Heart right ventricle (tissue), 16 donors: ENCODE results near the gene HACD4. TPM values are rescaled to one million over a fixed set of nuclear protein-coding genes. Genes with fewer than 3 reads are reported as not detected.
A peak's percentile ranks its signal among the peaks of the same experiment; 100 is the strongest.

Experiments used
- ATAC-seq, 8 donors: fragments of 200-7000 bp; cut with Tn5 transposase; one replicate each; pipeline ENCODE4 v1.9.1; 2020; ENCODE audit warnings: mild to moderate bottlenecking in 8 of 8, moderate library complexity in 8 of 8, moderate number of reproducible peaks in 1 of 8
- DNase-seq, 2 donors: peaks; one replicate each; pipeline ENCODE4 v3.0.0-alpha.2; 2020
- H3K27ac ChIP-seq, 10 donors: fragments of 200-600 bp; sonication (generic) in 2 of 10; one replicate each; pipeline versions ENCODE4 v1.5.0 to v1.8.0; 2020 to 2022; ENCODE audit warnings: mild to moderate bottlenecking in 3 of 10
- H3K27me3 ChIP-seq, 7 donors: fragments of 200-600 bp; one replicate each; pipeline ENCODE4 v1.8.0; 2021 to 2022; ENCODE audit warnings: mild to moderate bottlenecking in 2 of 7
- H3K36me3 ChIP-seq, 9 donors: fragments of 200-600 bp; sonication (generic) in 1 of 9; one replicate each; pipeline versions ENCODE4 v1.5.0 to v1.8.0; 2020 to 2022; ENCODE audit warnings: mild to moderate bottlenecking in 2 of 9
- H3K4me1 ChIP-seq, 9 donors: fragments of 200-600 bp; sonication (generic) in 1 of 9; one replicate each; pipeline versions ENCODE4 v1.5.0 to v1.8.0; 2020 to 2022; ENCODE audit warnings: mild to moderate bottlenecking in 4 of 9
- H3K4me3 ChIP-seq, 10 donors: fragments of 200-600 bp; sonication (generic) in 2 of 10; one replicate each; pipeline versions ENCODE4 v1.5.0 to v1.8.0; 2020 to 2022; ENCODE audit warnings: mild to moderate bottlenecking in 7 of 10, moderate library complexity in 2 of 10
- H3K9me3 ChIP-seq, 11 donors: fragments of 200-600 bp in 10 of 11; sonication (generic) in 2 of 11; one replicate each; pipeline versions ENCODE4 v1.5.0 to v1.8.0; 2013 to 2022; ENCODE audit warnings: mild to moderate bottlenecking in 2 of 11, control low read depth in 1 of 11, moderate library complexity in 1 of 11
- CTCF ChIP-seq, 9 donors: fragments of 200-600 bp; sonication (generic) in 2 of 9; IDR thresholded peaks; one replicate each; pipeline versions ENCODE4 v1.5.0 to v1.8.0; 2021 to 2022; ENCODE audit warnings: antibody characterized with exemption in 9 of 9, mild to moderate bottlenecking in 5 of 9, moderate library complexity in 1 of 9
- WGBS, 2 donors: extraction: QIAGEN DNeasy Blood & Tissue Kit; methylation state at CpG; one replicate each; pipeline ENCODE4 v1.1.7; 2013; ENCODE audit warnings: inconsistent platforms in 1 of 2; 5-methylcytosine and 5-hydroxymethylcytosine counted together
- intact Hi-C, 10 donors: fragments of 100-400 bp; cut with DNase I; formaldehyde crosslinking; loops; one replicate each; pipeline versions ENCODE4 v1.11.1 to v1.14.2; 2022
- polyA plus RNA-seq, 2 donors: library from polyadenylated mRNA; stranded (reverse); fragments of 200-250 nt; gene quantifications; one replicate each; pipeline ENCODE4 v1.2.3, GENCODE V29; 2013
- total RNA-seq, 10 donors: library from RNA; stranded (reverse); fragmentation: NEBNext Ultra II Directional in 3 of 10; extraction: Animal tissue kit (Norgen Biotek cat#: 25700) in 3 of 10; gene quantifications; one replicate each; pipeline versions ENCODE4 v1.2.1 to v1.2.4, GENCODE V29; 2021 to 2023
- donor health status: Arrhythmogenic right ventricular cardiomyopathy.
- donor health status: ischemic (EF 13 %, LVEDD 7.1; RV severe dilation, severe dysfunction).
- donor health status: healthy with polysubstance abuse.
- donor health status: DM: no; HTN: yes; CAD: no.
- donor health status: DM: no; HTN: no; CAD: no.
- donor health status: ischemic (EF 25% LVEDD 6.9; RV normal size, moderate dysfunction).
- donor health status: ischemic (EF 25% LVEDD 5.7; RV mildly dilated, moderate dysfunction).
- donor health status: healthy.
- donor health status: DM: yes; HTN: yes; CAD: no.
- donor health status: Ischemic cardiomyopathy.
- donor health status: ischemic (EF 35%, LVEDD 5.7; RV mildly dilated, moderate dysfunction).
- donor health status: nonischemic (EF 11% LVEDD 7.7; RV severe dilation, severe dysfunction).
- donor health status: DM: yes; HTN: yes; CAD: no.
- donor health status: PGD.
- donor health status: ischemic (EF 29% LVEDD 5.4; RV normal size, mild dysfunction).
- donor health status: nonischemic (EF 23%, LVEDD 6.1; RV moderate dilation, normal function).

Gene HACD4
- total and polyA plus RNA-seq, 12 donors: 0.23 to 1.9 (median 0.61) TPM

GRCh38 chr9:20996809-20997208, 34.6 kb downstream of the HACD4 start:
- WGBS, 2 donors: 93 to 95% methylated on average over 2 of the region's 2 CpGs
- Histone ChIP-seq H3K9me3 (peaks cover 0 to 17% (median 6%) of the 10 kb centered on the region in 11 donors), H3K36me3 (peaks cover 0 to 85% (median 8%) of the 10 kb centered on the region in 9 donors), H3K27me3 (no peaks in the 10 kb centered on the region), H3K4me3 (no peak overlapping the region), H3K27ac (no peak overlapping the region), H3K4me1 (peaks cover 0 to 9% (median 0%) of the 10 kb centered on the region in 9 donors)
- intact Hi-C loops: no loop called here
- ATAC-seq (no peak), DNase-seq (no peak)
- no peak for TF ChIP-seq CTCF (IDR thresholded peaks at IDR 0.05)

- intact Hi-C loops: no loop called here
- Histone ChIP-seq H3K9me3 (peaks cover 0 to 5% (median 0%) of the 10 kb centered on the region in 11 donors), H3K4me3 (no peak overlapping the region), H3K27me3 (no peaks in the 10 kb centered on the region), H3K4me1 (peaks cover 0 to 16% (median 0%) of the 10 kb centered on the region in 9 donors), H3K36me3 (peaks cover 0 to 86% (median 8%) of the 10 kb centered on the region in 9 donors), H3K27ac (no peak overlapping the region)
- 61 to 70% methylated on average over 2 of the region's 2 CpGs for WGBS, 2 donors
- ATAC-seq: no peak
- no peak for DNase-seq
- no peak for TF ChIP-seq CTCF (IDR thresholded peaks at IDR 0.05)
These were observed 35.8 kb downstream of the HACD4 start for GRCh38 chr9:20995616-20996015.

- H3K36me3 ChIP-seq: peaks cover 0 to 86% (median 12%) of the 10 kb centered on the region in 9 donors
- 62 to 68% methylated on average over 3 of the region's 3 CpGs for WGBS, 2 donors
- intact Hi-C loops: no loop called here
- H3K4me3 ChIP-seq: no peak overlapping the region
- TF ChIP-seq CTCF (IDR thresholded peaks at IDR 0.05): no peak
- H3K27me3 ChIP-seq: no peaks in the 10 kb centered on the region
- DNase-seq (no peak), ATAC-seq (no peak)
- H3K4me1 ChIP-seq: peaks cover 0 to 27% (median 0%) of the 10 kb centered on the region in 9 donors
- H3K27ac ChIP-seq: no peak overlapping the region
- H3K9me3 ChIP-seq: no peaks in the 10 kb centered on the region
These were observed 37.0 kb downstream of the HACD4 start for GRCh38 chr9:20994486-20994885.

- Histone ChIP-seq H3K27me3 (no peaks in the 10 kb centered on the region), H3K4me1 (peaks cover 0 to 29% (median 0%) of the 10 kb centered on the region in 9 donors), H3K4me3 (no peak overlapping the region), H3K9me3 (no peaks in the 10 kb centered on the region), H3K27ac (peak overlapping the region in 1 of 10 donors; percentile 70), H3K36me3 (peaks cover 0 to 99% (median 16%) of the 10 kb centered on the region in 9 donors)
- 84 to 93% methylated on average over 2 of the region's 2 CpGs for WGBS, 2 donors
- ATAC-seq (peak in 7 of 8 donors; percentile 46 to 84 (median 70)), DNase-seq (peak in 1 of 2 donors; percentile 24)
- no peak for TF ChIP-seq CTCF (IDR thresholded peaks at IDR 0.05)
- intact Hi-C loops: no loop called here
These were observed 40.6 kb downstream of the HACD4 start for GRCh38 chr9:20990867-20991266.
